SW480 (cell line): ENCODE data around the gene ADAP1.

ENCODE experiments used
- DNase-seq: peaks from one replicate; pipeline ENCODE4 v3.0.0-alpha.2; 2016; ENCODE audit warnings: low spot score

ADAP1 gene

DNA sequence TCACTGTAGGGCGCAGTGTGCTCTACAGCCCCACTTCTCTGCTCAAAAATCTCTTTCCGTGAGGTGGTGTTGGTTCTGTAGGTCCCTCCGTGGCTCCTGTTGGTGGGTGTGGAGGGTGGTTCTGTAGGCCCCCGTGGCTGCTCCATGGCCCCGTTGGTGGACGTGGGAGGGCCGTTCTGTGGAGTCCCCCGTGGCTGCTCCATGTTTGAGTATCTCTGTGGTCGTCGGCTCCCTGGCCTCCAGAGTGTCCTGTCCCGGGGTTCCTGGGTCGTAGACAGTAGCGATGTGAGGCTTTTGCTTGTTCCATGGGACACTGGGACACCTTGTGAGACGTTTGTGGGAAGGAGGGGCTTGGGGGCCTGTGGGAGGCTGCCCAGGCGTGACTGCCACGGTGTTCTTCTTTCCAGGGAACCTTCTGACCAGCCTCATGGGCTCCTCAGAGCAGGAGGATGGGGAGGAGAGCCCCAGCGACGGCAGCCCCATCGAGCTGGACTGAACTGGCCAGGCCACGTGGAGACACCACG is 59.5 kb downstream of the ADAP1 start:
- no peak for DNase-seq

DNA sequence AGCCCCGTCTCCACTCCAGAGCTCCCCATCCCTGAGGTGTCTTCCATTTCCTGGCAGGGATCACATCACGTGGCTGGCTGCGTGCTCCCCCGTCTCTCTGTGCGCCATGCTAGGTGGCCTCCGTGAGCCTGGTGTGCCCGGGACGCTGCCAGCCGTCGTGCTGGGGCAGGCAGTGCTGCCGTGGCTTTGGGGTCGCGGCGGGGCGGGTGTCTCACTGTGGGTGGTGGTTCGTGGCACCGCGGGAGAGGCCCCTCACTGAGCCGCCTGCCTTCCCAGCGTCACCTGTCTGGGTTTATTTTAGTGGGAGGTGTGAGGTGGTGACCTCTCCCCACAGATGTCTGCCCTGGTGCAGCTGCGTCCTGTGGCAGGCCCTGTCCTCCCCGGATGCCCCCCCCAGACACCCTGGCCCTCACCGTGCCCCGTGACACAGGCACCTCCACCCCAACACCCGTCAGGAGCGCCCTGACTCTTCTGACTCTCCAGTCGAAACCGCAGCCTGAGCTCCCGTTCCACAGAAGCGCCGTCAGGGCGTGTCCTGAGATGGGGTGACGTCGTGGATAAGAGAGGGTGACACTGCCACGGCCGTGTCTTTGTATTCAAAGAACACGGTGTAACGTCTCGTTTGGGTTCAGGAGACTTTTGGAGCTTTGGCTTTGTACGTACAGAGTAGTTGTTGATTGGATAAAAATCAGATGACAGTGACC is 60.2 kb downstream of the ADAP1 start:
- DNase-seq, result no peak

GRCh38 chr7:893686-894085 is 60.8 kb downstream of the ADAP1 start:
- no peak for DNase-seq

DNA sequence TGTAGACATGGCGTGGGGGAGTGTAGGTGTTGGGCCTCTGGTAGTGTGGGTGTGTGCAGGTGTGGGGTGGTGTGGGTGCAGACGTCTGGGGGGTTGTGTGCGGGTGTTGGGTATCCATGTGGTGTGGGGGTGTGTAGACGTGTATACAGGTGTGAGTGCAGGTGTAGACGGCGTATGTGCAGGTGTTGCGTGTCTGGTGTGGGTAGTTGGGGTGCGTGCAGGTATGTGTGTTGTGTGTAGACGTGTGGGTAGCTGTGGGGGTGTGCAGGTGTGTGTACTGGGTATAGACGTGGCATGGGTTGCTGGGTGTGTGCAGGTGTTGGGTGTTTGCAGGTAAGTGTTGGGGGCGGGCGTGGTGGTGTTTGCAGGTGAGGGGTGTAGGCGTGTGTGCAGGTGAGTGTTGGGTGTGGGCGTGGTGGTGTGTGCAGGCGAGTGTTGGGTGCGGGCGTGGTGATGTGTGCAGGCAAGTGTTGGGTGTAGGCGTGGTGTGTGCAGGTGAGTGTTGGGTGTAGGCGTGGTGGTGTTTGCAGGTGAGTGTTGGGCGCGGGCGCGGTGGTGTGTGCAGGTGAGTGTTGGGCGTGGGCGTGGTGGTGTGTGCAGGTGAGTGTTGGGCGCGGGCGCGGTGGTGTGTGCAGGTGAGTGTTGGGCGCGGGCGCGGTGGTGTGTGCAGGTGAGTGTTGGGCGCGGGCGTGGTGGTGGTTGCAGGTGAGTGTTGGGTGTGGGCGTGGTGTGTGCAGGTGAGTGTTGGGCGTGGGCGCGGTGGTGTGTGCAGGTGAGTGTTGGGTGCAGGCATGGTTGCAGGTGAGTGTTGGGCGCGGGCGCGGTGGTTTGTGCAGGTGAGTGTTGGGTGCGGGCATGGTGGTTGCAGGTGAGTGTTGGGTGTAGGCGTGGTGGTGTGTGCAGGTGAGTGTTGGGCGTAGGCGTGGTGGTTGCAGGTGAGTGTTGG is 61.6 kb downstream of the ADAP1 start:
- DNase-seq, result no peak

DNA sequence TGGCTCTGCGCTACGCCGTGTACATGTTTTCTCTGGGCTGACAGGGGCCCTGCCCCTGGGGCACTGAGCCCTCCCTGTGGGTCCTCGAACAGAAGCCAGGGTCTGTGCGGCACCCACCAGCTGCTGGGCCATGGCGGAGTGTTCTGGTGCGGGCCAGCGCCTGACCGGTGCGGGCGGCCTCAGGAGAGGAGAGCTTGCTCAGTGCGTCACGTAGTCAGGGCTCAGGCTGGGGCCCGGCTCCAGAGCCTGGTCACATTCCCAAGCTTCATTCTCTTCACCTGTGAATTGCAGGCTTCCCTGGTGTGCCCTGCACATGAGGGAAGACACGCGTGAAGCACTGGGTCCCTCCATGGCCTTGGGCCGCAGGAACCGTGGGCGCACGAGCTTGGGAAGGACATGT is 62.7 kb downstream of the ADAP1 start:
- no peak for DNase-seq

DNA sequence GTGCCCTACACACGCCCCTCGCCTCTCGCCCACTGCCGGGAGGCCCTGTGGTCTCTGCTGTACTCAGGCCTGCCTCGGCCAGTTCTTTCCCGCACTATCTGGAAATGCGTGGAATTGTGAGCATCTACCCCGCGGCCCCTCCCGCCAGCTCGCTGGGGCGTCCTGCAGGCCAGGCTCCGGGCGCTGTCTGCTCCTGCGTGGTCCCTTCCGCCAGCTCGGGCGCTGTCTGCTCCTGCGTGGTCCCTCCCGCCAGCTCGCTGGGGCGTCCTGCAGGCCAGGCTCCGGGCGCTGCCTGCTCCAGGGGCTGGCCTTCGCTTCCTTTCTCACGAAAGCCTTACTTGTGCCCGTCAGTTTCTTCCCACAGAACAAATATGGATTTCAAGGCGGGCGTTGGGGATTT is 63.2 kb downstream of the ADAP1 start:
- DNase-seq, result no peak

DNA sequence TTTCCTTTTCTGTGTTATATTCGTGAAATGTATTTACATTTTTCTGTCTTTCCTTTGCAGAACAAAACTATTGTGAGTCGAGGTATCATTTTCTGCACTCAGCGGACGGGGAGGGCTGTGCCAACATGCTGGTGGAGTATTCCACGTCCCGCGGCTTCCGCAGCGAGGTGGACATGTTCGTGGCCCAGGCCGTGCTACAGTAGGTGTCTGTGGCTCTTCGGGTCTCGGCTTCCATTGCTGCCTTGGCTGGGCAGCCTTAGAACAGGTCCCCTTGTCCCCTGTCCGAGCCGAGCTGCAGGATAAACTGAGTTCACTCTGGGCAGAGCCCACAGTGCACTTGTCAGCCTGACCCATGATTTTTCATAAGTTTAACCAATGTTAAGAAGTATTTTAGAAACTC is 63.6 kb downstream of the ADAP1 start:
- no peak for DNase-seq

- no peak for DNase-seq
These were observed 65.1 kb downstream of the ADAP1 start for GRCh38 chr7:889391-889790.

GRCh38 chr7:889025-889390 is 65.5 kb downstream of the ADAP1 start:
- no peak for DNase-seq

DNA sequence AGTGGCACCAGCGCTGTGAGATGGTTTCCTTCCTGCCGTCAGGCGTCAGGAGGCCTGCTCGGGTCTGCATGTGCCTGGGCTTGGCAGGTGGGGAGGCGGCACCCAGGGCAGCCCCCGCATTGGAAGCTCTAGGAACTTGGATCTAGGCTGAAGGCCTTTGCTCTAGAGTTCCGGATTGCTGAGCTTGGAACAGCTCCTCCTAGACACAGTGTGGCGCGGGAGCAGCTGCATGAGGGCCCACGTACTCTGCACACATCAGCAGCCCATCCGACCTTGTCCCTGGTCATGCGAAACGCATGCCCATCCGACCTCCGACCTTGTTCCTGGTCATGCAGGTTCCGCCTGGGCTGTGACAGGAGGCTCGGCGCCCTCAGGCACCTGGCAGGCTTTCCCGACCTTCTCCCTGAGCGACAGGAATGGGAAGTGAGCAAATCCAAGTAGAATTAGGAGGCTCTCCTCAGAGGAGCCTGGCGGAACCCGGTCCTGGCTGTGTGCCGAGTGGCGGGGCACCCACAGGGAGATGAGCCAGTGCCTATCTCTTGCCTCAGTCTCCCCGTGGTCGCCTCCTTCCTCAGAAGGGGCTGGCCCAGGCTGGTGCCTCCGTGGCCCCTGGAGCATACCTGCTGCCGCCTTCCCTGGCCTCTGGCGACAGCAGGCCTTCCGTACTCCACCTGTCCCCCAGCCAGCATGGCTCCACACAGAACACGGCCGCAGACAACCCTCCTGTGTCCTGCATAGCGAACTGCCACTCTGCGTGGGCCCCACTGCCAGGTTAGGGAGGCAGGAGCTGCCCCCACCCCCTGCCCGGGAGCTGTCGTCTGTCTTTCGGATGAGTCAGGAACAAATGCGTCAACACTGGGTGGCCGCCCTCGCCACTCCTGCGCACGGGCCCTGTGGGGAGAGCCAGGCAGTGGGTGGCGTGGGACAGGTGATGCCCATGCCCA is 66.1 kb downstream of the ADAP1 start:
- DNase-seq, result no peak

DNA sequence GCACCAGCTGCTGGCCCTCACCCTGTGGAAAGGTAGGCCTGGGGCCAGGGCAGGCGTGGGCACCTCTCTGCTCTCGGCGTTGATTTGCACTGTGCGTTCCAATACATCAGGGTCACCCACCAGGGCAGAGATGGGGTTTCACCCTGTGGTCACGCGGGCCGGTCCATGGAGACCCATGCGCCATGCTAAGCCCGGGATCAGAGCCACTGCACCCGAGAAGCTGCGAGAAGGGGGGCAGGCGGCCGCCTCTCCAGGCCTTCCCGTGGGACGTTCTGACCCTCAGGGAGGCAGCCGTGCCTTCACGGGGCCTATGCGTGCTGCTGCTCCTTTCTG is 67.0 kb downstream of the ADAP1 start:
- DNase-seq, result no peak

- DNase-seq, result no peak
These were observed 67.6 kb downstream of the ADAP1 start for GRCh38 chr7:886626-887487.

DNA sequence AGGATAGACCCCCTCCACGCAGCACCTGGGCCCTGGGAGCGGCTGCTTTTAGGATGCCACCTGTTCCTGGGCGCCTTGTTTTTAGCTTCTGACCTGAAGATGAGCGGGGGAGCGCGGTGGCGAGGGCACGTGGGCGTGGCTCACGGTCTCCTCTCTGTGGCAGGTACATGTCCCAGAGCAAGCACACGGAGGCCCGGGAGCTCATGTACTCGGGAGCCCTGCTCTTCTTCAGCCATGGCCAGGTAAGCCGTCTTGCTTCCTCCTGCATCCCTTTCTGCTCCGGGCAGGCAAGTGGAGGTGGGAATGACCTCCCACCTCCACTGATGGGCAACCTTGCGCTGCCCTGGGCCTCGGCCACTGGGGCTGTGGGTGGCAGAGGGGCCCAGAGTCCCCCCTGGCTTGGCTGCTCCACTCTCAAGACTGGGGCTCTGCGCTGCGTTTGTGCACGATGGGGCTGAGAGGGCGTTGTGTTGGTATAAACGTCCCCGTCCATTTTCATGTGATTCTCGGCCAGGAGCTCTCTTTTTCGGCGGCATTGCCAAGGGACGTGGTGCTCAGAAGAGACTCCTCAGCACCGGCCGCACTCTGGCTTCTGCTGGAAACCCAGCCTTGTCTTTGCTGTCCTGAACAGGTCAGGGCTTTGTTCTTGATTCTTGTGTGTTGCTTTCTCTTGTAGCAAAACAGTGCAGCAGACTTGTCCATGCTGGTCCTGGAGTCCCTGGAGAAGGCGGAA is 68.4 kb downstream of the ADAP1 start:
- no peak for DNase-seq

- DNase-seq, result no peak
These were observed 69.1 kb downstream of the ADAP1 start for GRCh38 chr7:885261-885892.

- DNase-seq, result no peak
These were observed 70.1 kb downstream of the ADAP1 start for GRCh38 chr7:884191-885003.

- DNase-seq, result no peak
These were observed 71.1 kb downstream of the ADAP1 start for GRCh38 chr7:883055-884021.

DNA sequence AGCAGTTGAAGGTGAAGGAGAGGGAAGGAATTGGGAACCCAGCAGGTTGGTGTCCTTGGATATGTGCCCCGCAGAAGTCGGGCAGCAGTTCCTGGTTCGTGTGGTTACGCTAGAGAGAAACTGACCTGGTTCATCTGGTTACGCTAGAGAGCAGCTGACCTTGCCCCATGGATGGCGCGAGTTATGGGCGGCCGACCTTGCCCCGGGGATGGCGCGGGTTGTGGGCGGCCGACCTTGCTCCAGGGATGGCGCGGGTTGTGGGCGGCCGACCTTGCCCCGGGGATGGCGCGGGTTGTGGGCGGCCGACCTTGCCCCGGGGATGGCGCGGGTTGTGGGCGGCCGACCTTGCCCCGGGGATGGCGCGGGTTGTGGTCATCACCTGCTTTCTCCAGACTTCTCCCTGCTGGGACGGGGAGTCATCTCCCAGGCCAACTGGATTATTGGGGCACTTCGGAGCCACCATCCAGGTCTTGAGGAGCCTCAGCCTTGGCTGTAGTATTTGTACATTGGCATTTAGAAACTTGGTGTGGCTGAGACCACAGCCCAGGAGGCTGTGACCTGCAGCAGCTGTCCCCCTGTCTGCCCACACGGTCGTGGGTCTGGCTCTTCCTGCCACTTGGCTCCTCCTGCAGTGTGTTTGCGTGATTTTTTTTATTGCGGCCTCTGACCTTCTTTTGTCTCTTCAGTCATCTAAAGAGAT is 72.0 kb downstream of the ADAP1 start:
- DNase-seq, result no peak
